GM10847 (cell line): ENCODE data around the gene PLA2G2D.

ENCODE experiments used
- POLR2A ChIP-seq: IDR thresholded peaks from 2 replicates; pipeline ENCODE4 v1.6.1; 2011; ENCODE audit not compliant: insufficient read length; ENCODE audit errors: extremely low read depth

Gene PLA2G2D

GRCh38 chr1:20072771-20073170 lies 46.6 kb downstream of the PLA2G2D start:
- TF ChIP-seq POLR2A, result no peak

GRCh38 chr1:20071416-20071815 lies 47.9 kb downstream of the PLA2G2D start:
- TF ChIP-seq POLR2A, result no peak

GRCh38 chr1:20070357-20070756 lies 49.0 kb downstream of the PLA2G2D start:
- no peak for TF ChIP-seq POLR2A

- TF ChIP-seq POLR2A, result no peak
Measured at GRCh38 chr1:20069874-20070273, 49.5 kb downstream of the PLA2G2D start, which contains the start of gene PLA2G5. Gene PLA2G5 (plus strand): TSS chr1:20070194. CDS start chr1:20084831, 14,637 bp downstream.

- no peak for TF ChIP-seq POLR2A
Measured at GRCh38 chr1:20068722-20069121, 50.6 kb downstream of the PLA2G2D start.

GRCh38 chr1:20063861-20064292 lies 55.5 kb downstream of the PLA2G2D start:
- TF ChIP-seq POLR2A, result no peak
